ENCODE measurements around the gene KCNJ15.

KCNJ15 gene

DNA sequence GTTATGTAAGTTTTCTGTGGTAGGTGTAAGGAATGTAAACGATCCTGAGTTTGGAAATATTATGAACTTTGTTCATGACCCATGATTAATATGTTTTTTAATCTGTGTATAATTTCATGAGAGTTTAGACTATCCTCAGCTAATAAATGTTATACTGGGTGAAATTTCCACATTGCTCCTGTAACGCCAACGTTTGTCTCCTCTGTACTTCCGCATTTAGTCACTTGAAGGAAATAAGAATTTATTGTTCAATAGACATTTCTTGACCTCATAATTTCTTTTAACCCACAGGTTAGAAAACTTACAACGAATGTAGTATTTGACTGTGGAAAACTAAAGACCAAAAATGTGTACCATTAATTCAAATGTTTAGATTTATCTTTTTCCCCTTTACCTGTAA, 876 bp downstream of the KCNJ15 start:
- TF ChIP-seq, protein P1, sequence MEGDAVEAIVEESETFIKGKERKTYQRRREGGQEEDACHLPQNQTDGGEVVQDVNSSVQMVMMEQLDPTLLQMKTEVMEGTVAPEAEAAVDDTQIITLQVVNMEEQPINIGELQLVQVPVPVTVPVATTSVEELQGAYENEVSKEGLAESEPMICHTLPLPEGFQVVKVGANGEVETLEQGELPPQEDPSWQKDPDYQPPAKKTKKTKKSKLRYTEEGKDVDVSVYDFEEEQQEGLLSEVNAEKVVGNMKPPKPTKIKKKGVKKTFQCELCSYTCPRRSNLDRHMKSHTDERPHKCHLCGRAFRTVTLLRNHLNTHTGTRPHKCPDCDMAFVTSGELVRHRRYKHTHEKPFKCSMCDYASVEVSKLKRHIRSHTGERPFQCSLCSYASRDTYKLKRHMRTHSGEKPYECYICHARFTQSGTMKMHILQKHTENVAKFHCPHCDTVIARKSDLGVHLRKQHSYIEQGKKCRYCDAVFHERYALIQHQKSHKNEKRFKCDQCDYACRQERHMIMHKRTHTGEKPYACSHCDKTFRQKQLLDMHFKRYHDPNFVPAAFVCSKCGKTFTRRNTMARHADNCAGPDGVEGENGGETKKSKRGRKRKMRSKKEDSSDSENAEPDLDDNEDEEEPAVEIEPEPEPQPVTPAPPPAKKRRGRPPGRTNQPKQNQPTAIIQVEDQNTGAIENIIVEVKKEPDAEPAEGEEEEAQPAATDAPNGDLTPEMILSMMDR (IDR thresholded peaks at IDR 0.05): no peak

GRCh38 chr21:38258521-38259485, 2.0 kb downstream of the KCNJ15 start:
- TF ChIP-seq, protein P1 (IDR thresholded peaks at IDR 0.05): no peak

GRCh38 chr21:38259665-38260064, 2.9 kb downstream of the KCNJ15 start:
- TF ChIP-seq, protein P1 (IDR thresholded peaks at IDR 0.05): no peak

GRCh38 chr21:38260426-38260825, 3.6 kb downstream of the KCNJ15 start:
- TF ChIP-seq, protein P1 (IDR thresholded peaks at IDR 0.05): no peak

- TF ChIP-seq, protein P1 (IDR thresholded peaks at IDR 0.05): no peak
These were observed 5.1 kb downstream of the KCNJ15 start for GRCh38 chr21:38261851-38262250.

- TF ChIP-seq, protein P1 (IDR thresholded peaks at IDR 0.05): no peak
These were observed 6.7 kb downstream of the KCNJ15 start for GRCh38 chr21:38263493-38263892.

- TF ChIP-seq, protein P1 (IDR thresholded peaks at IDR 0.05): no peak
These were observed 7.8 kb downstream of the KCNJ15 start for GRCh38 chr21:38264571-38264970.
